HG03565 (cell line): ENCODE results near the gene MAML3.

Experiments used
- ATAC-seq: cut with Tn5 transposase; IDR thresholded peaks from one replicate; pipeline ENCODE4 v1.9.1; 2021; ENCODE audit warnings: mild to moderate bottlenecking, moderate library complexity; ENCODE audit not compliant: unreplicated experiment

The MAML3 gene

DNA sequence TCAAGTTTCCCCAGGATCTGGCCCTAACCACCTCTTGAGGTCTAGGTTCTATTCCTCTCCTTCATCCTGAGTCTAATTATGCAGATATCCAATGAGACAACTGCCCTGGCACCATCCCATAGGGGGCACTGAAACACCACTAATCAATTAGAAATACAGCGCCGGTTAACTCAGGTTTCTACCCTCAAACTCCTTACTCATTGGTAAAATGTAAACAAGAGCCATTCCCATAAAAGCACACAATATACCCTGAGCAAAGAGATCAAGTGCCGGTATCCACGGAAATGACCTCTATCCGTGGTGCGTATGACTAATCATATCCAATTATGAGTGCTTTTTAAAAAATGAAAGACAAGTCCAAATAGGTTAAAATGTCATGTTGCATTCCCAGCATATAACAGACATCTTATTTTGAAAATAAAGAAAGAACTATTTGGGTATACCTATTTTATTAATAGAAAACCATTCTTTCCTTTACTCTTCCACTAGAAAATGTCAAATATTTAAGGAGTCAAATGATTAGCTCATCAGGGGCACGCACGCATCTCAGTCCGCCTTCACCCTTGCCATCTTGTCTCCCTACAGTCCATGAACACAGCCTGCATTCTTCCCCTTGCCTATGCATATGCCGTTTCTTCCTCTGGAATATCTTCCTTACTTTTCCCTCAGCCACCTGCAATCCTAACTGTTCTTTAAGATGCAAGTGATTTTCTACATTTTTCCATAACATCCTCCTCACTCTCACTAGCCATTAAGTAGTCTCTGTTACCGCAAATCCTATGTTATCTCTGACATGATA lies 141.1 kb downstream of the MAML3 start:
- peak; percentile 43 for ATAC-seq

DNA sequence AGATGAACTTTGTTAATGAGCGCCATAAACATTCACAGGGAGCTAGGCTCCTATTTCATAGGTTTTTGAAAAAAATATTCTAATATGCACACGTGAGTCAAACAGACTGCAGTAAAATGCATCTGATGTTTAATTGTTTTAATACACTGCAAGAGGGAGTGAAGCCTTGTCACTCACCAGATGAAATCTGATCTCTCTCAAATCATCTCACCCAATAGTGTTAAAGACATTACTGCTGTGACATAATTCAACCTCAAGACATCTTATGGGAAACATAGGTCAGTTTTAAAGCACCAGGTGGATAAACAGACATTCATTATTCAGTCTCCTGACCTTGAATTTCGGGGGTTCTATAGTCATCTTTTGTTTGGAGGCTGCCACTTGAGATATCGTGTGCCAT lies 148.3 kb downstream of the MAML3 start:
- ATAC-seq = no peak

DNA sequence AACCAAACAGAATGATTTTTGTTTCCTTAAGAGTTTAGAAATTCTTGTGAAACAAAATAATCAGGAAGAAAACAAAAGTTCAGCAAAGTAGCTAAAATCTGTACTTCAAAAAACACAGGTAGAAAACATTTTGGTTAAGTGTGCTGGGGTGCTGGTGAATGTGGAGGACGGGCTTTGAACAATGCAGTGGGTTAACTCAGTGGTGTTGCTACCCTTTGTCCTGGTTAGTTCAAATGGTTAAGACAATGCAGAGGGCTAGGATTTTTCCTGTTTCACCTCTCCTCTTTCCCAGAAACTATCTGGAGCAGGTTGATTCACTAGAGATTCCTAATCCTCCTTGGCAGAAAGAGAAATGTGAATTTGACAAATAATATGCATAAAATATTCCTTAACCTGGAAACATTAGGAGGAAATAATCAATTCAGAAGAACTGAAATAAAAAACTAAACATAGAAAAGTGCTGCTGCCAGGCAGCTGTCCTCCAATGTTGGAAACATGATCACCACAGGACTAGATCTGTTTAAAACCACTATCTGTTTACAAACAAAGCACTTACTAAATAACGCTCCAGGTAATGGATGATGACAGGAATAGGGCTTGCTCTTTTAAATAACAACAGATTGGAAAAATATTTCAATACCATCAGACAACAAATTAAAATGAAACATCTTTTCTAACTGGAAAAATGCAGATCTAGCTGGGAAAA lies 148.9 kb downstream of the MAML3 start:
- ATAC-seq = no peak

DNA sequence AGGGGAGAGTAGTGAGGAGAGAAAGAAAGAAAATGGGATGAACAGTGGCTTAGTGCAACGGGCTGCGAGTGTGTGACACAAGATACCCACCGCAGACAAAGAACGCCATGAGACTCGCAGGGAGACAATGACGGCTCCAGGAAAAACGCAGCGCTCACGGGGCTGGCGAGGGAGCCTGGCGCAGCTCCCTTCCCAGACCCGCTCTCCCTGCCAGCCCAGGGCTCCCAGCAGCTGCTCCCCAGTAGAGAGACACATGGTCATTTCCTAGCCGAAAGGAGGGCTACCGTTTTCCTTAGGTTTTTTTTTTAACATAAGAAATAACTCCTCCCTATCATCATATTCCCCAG lies 149.5 kb downstream of the MAML3 start:
- ATAC-seq = no peak

DNA sequence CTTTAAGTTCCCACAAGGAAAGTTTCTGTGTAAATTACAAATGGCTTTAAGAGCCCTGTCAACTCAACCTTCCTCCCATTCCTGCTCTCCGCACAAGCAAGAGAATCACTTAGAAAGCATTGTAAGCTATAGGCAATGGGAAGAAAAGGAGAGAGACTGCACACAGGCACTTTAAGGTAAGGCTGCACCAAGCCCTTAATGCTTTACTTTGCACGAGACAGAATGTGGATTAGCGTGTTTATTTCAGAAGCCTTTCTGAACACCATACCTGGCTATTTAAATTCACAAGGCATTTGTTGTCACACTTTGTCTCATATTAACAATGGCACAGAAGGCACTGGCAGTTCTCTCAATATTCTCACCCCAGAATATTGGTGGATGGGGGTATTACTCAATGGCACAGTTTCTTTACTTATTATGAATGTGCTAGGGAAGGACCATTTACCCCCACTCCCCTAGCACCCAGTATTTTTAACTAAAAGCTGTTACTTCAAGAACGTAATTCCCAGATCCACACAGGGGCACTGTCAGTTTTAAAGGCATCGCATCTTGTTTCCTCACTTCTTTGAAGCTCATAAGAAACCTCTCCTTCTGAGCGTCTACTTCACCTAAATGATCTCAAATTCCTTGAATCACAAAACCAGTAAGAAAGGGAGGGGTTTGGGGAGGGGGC lies 150.0 kb downstream of the MAML3 start:
- ATAC-seq = no peak

DNA sequence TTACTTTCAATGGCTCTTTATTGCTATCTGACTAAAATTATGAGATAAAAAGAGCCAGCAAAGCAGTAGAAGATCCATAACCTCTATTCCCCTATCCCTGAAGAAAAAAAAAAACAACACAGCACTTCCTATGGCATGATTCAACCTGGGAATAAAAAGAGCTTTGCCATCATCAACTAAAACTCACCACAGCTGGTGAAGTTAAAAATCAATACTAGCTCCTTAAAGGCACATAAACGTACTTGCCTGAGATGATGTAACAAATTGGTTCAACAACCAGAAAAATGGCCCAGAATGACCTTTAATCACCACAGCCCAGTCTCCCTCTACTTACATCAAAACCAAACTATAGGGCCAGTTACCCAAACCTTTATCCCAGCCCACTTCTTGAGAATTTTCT lies 153.8 kb downstream of the MAML3 start:
- no peak for ATAC-seq

DNA sequence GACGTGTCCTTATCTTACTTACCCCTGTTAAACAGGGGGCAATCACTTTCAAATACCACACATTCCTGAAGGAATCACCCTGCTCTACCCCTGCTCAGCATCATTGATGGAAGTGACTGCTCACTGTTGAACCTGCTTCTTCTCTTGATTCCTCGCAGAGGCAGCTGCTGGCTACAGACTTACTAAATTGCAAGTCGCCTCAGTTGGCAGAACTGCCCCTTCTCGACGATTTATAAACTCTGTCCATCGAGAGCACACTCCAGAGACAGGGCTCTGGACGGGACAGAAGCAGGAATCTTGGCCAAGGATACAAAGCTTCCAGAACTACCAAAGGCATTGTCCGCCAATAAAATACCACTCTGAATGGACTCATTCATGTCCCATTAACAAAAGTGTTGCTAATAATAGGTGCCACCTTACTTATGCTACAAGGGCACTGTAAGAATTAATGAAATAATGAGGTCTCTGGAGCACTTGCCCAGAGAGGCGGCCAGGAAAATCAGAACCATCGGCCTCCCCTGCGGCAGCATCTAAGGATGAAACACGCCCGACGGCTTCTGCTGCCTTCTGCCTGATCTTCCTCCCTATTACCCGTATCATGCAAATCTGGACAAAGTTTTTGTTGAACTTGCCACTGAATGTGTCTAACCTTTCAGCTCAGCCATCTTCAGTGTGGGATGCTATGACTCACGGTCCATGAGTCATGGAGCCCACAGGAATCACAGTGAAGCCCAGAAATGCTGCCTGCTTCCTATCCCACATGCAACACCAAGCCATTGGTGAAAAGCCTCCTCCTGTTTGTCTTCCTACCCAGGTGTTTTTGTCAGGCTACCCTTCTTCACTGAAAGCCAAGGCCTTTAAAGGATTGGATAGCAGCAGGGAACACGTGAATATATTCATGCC lies 164.9 kb downstream of the MAML3 start:
- ATAC-seq = no peak

DNA sequence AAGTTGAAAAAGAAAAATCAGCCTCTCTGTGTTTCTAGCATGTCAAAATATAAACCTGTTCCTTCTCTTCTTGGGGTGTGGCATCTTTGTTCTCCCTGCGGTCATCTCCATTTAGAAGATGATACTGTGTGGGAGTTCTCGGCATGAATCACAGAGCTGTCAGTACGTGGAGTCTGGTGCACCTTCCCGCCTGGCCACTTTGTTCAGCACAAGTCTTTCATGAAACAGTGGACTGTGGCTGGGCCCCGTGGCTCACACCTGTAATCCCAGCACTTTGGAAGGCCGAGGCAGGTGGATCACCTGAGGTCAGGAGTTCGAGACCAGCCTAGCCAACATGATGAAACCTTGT lies 166.5 kb downstream of the MAML3 start:
- no peak for ATAC-seq

DNA sequence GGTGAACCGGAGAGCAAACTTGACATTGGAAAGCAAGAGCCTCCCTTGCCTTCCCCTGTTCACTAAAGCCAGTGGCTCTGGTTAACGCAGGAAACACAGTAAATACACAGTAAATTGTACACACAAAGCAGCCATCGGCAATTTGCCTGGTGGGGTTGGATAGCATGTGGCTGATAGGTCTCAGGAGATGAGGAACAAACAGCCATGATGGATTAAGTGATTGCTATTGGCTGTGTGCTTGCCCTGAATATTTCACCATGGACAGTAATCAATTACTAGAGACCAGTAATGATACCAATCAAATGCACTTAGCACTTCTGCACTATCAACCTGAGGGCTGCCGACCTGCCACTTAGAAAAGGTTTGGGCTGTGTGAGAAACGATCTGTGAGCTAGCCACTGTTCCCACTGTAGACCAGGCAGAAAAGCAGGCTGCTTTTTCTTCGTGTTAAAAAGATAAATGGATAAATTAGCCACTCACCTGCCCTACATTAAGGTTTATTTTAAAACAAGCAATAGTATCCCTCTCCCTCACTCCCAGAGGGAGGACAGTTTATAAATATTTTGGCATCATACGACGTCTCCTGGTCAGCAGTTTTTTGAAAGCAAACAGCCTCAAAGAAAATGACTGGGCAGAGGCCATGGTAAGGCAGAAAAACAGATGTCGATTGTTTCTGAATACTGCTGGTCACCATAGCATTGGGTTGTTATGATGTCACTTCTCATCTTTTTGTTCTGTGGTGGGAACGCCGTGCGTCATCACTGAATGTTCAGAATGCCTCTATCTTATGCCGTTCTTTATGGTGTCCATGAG lies 167.1 kb downstream of the MAML3 start:
- no peak for ATAC-seq

DNA sequence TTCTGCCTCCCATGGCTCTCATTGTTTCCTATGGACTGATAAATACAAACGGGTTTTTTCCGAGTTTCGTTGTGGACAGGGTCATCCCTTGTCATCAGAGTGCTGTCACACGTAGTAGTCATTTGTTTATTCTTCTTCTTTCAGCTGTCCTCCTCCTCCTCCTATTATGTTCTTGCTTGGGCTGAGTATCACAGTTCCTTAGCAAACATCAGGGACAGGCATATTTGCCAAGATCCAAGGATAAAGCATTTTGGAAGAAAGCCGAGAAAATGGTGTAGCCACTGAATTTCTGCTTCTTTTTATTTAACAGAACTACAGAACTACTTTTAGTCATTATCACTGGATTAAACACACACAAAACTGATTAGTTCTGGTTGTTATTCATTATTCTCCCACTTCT lies 167.9 kb downstream of the MAML3 start:
- no peak for ATAC-seq

DNA sequence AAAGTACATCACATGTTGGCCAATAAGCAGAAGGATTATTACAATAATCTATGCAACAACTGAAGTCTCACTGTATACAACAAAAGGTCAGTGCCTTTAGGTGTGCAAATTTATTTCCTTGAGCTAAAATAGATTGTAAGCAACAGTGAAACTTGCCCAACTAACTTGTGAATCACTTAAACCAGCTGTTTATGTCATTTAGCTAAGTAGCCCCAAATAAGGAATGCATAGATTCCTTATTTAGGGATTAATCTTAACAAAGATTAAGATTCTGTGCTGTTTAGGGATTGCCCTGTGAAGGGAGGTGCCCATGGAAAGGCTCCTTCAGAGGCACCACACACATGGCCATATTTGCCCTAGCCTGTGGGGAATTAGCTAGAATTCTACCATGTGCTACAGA lies 168.6 kb downstream of the MAML3 start:
- ATAC-seq = no peak

DNA sequence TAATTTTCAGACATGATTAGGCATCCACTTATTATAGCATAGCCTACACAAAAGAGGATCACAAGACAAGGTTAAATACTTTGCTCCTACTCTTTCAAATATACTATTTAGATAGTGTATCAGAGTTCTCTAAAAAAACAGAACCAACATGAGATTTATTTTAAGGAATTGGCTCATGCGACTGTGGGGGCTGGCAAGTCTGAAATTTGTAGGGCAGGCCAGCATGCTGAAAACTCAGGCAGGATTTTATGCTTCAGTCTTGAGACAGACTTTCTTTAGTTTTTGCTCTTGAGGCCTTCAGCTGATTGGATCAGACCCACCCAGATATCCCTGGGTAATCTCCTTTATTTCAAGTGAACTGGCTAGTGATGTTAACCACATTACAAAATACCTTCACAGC lies 169.5 kb downstream of the MAML3 start:
- ATAC-seq = no peak

DNA sequence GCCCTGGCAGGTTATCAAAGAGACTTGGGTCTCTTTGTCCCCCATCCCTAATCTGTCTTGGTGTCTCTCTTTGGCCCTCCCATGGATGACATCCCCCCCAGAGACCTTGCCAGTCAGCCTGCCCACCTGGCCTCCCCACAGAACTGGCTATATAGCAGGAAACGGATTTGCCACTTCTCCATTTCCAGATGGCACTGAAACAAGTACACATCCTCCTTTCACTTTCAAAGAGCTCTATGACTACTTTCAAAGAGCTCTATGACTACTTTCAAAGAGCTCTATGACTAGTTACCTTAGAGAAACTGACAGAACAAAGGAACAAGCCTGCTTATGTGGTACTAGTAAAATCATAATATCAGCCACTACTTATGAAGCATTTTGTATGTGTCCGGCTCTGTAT lies 175.3 kb downstream of the MAML3 start:
- ATAC-seq = peak; percentile 96

DNA sequence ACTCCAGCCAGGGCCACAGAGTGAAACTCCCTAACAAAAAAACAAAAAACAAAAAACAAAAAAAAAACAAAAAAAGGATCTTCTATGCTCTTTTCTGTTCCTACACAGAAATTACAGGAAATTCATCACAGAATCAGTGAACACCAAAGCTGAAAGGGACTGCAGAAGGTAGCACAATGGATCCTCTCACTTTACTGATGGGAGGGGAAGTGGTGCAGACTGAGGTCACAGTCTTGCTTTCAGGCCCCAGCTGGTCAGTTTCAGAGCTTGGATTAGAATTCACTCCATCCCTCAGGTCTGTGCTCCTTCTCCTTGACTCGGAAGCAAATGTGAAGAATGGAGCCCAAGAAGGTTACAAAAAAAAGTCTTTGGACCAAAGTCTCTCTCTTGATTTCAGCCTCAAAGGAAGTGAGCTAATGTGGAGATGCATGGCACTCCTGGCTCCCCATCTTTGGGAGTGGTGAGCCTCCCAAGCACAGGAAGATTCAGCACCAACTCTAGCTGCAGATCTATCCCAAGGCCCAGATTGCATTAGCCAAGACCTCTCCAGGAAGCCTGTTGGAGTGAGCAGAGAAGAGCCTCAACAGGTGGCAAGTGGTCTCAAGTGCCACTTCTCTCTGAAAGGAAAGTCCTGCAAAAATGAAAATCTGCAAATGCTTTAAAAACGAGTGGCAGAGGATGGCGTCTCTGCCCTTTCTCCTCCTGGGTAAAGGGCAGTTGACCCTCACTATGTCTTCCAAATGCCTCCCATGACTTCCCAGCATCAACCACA lies 176.0 kb downstream of the MAML3 start:
- ATAC-seq = peak; percentile 34

DNA sequence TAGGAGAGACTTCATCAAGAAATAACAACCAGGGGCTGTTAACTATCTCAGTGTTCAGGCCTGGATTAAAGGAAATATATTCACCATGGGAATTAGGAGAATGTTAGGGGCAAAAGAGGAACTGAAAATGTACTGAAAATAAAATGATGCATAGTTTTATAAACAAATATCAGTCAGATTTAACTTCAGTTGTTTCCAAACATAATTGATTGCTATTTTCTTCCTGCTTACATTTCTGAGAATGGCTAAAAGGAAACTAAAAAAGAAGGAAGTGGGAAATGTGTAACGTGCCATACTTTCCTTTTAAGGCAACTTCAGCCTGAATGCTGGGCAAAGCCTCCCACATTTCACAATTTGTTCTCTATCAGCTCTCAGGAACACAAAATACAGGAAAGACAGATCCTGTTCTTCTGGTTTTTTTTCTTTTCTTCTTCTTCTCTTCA lies 178.1 kb downstream of the MAML3 start:
- no peak for ATAC-seq

DNA sequence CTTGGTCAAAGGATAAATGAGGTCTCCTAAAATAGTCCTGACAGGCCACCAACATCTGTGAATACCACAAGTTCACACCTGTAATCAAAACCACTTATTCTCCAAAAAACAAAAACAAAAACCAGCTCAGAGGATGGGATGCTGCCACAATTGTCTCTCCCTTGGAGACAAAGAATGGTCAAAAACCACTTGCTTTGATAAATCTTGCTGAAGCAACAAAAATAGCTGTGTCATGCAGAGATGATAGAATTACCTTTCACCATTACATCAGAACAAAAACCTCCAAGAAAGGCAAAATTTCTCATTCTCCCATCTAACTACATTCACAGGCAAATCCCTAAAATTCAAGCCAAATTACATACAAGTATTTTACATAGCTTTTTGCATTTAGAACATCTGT lies 180.4 kb downstream of the MAML3 start:
- ATAC-seq = no peak

DNA sequence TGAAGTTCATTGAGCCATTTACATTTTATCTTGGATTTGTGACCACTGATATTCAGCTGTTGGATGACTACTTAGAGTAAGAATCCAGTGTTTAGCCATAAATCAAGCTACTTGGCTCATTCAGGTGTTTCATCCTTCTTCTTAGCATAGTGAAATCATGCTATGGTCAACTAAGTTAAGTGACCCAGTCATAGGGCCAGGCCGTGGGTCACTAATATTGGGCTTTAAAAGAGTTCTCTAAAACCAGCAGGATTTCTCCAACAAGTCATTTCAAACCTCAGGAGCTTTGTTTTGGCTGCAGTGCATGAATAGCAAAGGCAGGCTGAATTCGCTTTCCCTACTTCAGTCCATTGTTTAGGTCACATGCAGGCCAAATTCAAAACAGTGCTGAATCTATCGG lies 181.0 kb downstream of the MAML3 start:
- no peak for ATAC-seq

DNA sequence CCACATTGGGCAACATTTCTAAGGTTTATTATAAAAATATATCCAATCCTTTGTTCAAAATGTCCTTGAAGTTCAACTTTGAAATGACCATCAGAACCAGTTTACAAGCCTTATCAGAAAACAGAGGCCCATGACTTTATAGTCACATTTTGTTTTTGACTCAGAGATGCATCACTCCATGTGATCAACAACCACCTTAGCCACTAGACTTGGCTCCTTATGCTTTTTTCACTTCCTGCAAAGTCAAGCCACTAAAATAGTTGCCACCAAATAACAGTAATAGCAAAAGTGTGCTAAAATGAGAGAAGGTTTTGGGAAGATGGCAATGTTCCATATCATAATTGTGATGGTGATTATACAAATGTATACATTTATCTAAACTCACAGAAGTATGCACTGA lies 181.7 kb downstream of the MAML3 start:
- ATAC-seq = no peak

DNA sequence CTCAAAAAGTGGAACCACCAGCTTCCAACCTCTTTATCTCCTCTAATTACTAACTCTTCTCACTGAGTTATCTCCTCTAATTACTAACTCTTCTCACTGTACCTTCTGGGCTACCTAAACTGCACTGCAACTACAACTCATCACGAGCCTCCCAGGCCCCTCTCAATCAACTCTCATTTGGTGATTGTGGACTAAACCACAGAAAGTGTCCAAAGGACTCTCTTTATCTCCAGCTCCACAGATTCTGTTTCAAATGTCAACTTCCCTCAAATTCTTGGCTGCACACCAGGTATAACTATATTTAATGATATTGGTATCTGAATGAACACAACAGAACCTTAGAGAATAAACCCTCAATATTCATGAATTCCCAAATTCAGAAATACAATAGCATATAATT lies 182.9 kb downstream of the MAML3 start:
- ATAC-seq = no peak
